ENCODE data around the gene TIMM8B. TPM values are rescaled to one million over a fixed set of nuclear protein-coding genes. Genes with fewer than 3 reads are reported as not detected.
"Not testable (repeated sequence)": the region's sequence is repeated elsewhere in the genome, so short reads cannot be mapped to it uniquely, and the experiment has no call there.

TIMM8B gene
- total RNA-seq, 1 donor from 2014 or later = 89.7 TPM

DNA sequence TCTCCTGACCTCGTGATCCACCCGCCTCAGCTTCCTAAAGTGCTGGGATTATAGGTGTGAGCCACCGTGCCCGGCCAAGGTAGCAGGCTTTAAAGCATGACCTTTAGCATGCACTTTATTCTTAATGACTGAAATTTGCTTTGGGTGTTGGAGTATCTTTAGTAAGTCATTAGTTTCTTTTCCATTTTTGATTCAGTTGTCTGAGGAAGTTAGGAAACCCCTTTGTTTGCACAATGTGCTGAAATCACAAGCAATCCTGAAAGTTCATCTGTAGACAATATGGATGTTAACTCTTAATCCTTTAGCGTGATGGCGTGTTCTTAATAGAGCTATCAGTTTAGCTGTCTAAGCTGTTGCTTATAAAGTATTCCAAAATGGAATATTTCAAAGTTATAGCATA lies 16.9 kb upstream of the TIMM8B start:
- Mint-ChIP-seq H3K4me1 (no peaks in the 10 kb centered on the region), H3K27me3 (no peaks in the 10 kb centered on the region), H3K36me3 (ENCODE audit: low read depth) (no peaks in the 10 kb centered on the region), H3K27ac (no peak overlapping the region), H3K4me3 (no peak overlapping the region), H3K9me3 (no peaks in the 10 kb centered on the region)
- intact Hi-C loops (cut with micrococcal nuclease) = no loop called here
- DNase-seq = no peak

DNA sequence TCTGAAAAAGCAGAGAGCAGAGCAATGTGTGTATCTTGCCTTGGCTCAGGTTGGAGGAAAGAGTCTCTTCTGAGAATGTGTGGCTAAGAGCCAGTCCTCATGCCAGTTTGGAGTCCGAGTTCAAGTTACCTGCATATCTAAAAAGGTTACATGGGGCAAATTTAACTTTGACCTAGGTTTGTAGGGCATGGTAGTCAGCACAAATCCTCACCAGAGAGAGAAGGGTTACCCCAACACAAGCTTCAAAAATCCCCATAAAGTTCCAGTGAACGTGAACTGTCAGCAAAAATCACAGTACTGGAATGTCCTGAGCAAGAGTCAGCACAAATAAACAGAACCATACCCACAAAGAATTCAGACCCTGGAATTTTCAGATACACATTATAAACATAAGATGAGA lies 13.9 kb upstream of the TIMM8B start:
- no peak overlapping the region for H3K27ac Mint-ChIP-seq
- DNase-seq = no peak
- intact Hi-C loops (cut with micrococcal nuclease) = no loop called here
- no peaks in the 10 kb centered on the region for H3K27me3 Mint-ChIP-seq
- no peaks in the 10 kb centered on the region for H3K9me3 Mint-ChIP-seq
- H3K4me1 Mint-ChIP-seq = no peaks in the 10 kb centered on the region
- H3K36me3 Mint-ChIP-seq (ENCODE audit: low read depth) = peaks cover 7% of the 10 kb centered on the region
- H3K4me3 Mint-ChIP-seq = no peak overlapping the region

DNA sequence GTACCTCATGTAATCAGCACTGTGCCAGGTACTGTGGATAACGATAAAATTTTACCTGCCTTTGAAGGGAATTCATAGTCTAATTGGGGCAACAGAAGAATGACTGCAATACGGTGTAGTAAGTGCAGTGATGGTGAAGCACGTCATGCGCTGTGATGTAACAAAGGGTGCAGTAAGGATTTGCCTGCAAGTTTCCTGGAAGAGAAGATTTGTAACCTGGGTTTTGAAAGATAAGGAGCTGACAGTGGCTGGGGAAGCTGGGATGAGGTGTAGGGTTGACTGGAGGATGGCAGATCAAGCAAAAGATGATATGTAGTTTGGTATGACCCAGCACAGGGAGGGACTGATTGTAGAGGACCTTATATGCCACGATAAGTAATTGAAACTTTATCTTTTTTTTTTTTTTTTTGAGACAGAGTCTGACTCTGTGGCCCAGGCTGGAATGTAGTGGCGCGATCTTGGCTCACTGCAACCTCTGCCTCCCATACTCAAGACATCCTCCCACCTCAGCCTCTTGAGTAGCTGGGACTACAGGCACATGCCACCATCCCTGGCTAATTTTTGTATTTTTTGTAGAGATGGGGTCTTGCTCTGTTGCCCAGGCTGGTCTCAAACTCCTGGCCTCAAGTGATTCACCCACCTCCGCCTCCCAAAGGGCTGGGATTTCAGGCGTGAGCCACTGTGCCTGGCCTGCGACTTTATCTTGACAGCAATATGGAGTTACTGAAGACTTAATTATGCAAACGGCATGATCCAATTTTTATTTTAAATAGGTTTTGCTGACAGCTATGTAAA lies 11.4 kb upstream of the TIMM8B start:
- Mint-ChIP-seq H3K27ac (no peak overlapping the region), H3K9me3 (no peaks in the 10 kb centered on the region), H3K36me3 (ENCODE audit: low read depth) (peaks cover 13% of the 10 kb centered on the region), H3K4me1 (no peaks in the 10 kb centered on the region), H3K4me3 (no peak overlapping the region), H3K27me3 (no peaks in the 10 kb centered on the region)
- no peak for DNase-seq
- intact Hi-C loops (cut with micrococcal nuclease) = no loop called here

DNA sequence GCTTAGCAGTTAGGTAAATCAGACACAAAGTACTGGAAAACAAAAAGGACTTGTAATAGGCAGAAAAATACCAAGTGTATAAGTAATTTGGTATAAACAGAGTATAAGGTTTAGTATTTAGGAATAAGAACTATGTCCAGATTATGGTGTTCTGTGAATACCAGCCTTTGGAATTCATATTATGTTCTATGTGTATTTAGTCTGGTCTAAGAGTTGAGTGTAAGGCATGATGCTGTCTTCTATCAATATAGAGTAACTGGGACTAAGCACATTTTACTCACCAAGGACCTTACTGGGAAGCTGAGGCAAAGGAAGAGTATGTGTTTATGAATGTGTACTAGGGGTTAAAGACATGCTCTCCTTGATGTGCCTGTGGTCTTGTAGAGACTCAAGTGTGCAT lies 9.6 kb upstream of the TIMM8B start:
- no peak overlapping the region for H3K4me3 Mint-ChIP-seq
- H3K9me3 Mint-ChIP-seq = no peaks in the 10 kb centered on the region
- H3K4me1 Mint-ChIP-seq = peaks cover 2% of the 10 kb centered on the region
- H3K27me3 Mint-ChIP-seq = no peaks in the 10 kb centered on the region
- DNase-seq = no peak
- peaks cover 27% of the 10 kb centered on the region for H3K36me3 Mint-ChIP-seq (ENCODE audit: low read depth)
- no peak overlapping the region for H3K27ac Mint-ChIP-seq
- intact Hi-C loops (cut with micrococcal nuclease) = no loop called here

DNA sequence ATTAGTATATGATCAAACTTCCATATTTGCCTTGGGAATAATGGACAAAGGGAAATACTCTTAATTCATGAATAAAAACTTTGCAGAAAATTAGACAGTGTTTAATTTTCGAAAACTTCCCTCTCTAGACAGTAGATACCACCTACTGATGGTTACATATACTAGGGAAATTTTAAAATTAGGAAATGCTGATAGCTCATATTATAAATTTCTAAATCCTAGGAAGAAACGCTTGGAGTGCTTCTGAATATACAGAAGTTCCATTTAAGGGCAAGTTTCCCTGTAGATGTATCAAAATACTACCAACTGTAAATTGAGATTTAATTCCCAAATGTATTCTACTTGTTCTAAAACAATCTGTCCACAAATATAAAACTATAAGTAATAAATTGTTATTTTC lies 8.7 kb upstream of the TIMM8B start:
- intact Hi-C loops (cut with micrococcal nuclease); DNase-seq; H3K4me3 Mint-ChIP-seq; H3K27ac Mint-ChIP-seq; H3K4me1 Mint-ChIP-seq; H3K9me3 Mint-ChIP-seq; H3K27me3 Mint-ChIP-seq: not testable (repeated sequence)
- peaks cover 36% of the 10 kb centered on the region for H3K36me3 Mint-ChIP-seq (ENCODE audit: low read depth)

DNA sequence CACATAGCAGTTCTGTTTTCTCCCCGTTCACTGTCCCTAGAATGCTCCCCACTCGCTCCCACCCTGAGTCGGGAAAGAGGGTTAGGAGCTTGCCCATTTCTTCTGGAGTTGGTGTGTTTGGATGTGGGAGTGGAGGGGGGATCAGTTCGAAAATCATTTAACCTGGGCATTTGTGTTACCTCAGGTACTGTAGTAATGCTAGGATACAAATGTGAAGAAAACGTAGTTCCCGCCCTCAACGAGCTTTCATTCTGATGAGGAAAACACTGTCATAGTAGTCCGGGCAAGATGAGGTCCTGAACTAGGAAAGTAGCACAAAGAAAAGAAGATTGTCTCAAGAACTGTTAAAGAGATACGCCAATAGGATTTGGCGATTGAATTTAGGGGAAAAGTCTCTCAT lies 656 bp upstream of the TIMM8B start:
- Mint-ChIP-seq H3K4me3 (peak overlapping the region; percentile 100), H3K4me1 (peaks cover 52% of the 10 kb centered on the region), H3K9me3 (peaks cover 4% of the 10 kb centered on the region), H3K36me3 (ENCODE audit: low read depth) (peaks cover 88% of the 10 kb centered on the region), H3K27me3 (peaks cover 2% of the 10 kb centered on the region), H3K27ac (peak overlapping the region; percentile 99)
- intact Hi-C loops (cut with micrococcal nuclease) = loop anchor here (2.0 to 5.0 kb wide), 3 partner anchors 60 to 1685 kb away; partner anchors contain the start of genes DLAT, SIK2 and ZW10
- DNase-seq = no peak

DNA sequence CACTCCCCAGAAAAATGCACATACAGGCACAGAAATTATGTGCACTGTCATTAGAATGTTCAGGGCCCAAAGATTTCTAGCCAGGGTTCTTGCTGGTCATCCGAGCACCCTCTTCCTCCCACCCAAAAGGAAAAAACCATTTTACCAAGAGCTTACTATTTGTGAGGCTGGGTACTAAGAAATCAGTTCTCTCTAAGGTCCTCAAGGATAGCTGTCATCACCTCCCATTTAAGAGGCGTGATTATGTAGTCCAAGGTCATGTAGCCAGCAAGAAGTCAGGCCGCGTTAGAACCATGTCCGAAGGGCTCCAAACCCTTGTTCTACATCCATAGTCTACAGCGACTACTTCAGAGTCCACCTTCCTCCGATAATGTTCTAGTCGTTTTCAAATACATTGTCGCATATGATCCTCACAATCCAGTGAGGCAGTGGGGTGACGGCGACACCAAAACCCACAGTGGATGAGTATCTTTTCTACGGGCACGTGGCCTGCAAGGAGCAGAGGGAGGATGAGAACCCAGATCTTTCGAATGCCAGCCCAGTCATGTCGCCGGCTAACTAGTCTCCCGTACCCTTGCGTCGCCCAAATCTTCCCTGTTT lies 634 bp downstream of the TIMM8B start:
- Mint-ChIP-seq H3K9me3 (peaks cover 4% of the 10 kb centered on the region), H3K4me3 (peak overlapping the region; percentile 100), H3K27ac (peak overlapping the region; percentile 99), H3K27me3 (peaks cover 2% of the 10 kb centered on the region), H3K36me3 (ENCODE audit: low read depth) (peaks cover 81% of the 10 kb centered on the region), H3K4me1 (peaks cover 48% of the 10 kb centered on the region)
- intact Hi-C loops (cut with micrococcal nuclease) = loop anchor here (1.0 to 5.0 kb wide), 7 partner anchors 12 to 1686 kb away; partner anchors contain the start of genes CFAP68, DLAT, FDXACB1 and NKAPD1
- DNase-seq = peak; percentile 82

DNA sequence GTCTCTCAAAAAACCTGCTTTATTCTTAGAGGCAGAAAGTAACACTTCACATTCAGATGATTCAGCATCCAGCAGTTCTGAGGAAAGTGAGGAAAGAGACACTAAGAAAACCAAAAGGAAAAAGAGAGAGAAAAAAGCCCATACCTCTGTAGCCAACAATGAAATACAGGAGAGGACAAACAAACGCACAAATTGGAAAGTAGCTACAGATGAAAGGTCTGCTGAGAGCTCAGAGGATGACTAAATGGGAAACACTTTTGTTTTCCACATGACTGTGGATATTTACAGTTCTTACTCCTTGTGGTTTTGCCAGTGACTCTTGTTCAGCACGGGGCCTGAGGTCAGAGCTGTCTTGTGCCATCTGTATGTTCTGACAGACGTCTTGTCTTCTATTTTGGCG lies 3.8 kb downstream of the TIMM8B start:
- peak overlapping the region; percentile 6 for H3K4me3 Mint-ChIP-seq
- peaks cover 4% of the 10 kb centered on the region for H3K9me3 Mint-ChIP-seq
- intact Hi-C loops (cut with micrococcal nuclease) = no loop called here
- peaks cover 2% of the 10 kb centered on the region for H3K27me3 Mint-ChIP-seq
- no peak for DNase-seq
- peak overlapping the region; percentile 67 for H3K27ac Mint-ChIP-seq
- H3K4me1 Mint-ChIP-seq = peaks cover 31% of the 10 kb centered on the region
- peaks cover 76% of the 10 kb centered on the region for H3K36me3 Mint-ChIP-seq (ENCODE audit: low read depth)

DNA sequence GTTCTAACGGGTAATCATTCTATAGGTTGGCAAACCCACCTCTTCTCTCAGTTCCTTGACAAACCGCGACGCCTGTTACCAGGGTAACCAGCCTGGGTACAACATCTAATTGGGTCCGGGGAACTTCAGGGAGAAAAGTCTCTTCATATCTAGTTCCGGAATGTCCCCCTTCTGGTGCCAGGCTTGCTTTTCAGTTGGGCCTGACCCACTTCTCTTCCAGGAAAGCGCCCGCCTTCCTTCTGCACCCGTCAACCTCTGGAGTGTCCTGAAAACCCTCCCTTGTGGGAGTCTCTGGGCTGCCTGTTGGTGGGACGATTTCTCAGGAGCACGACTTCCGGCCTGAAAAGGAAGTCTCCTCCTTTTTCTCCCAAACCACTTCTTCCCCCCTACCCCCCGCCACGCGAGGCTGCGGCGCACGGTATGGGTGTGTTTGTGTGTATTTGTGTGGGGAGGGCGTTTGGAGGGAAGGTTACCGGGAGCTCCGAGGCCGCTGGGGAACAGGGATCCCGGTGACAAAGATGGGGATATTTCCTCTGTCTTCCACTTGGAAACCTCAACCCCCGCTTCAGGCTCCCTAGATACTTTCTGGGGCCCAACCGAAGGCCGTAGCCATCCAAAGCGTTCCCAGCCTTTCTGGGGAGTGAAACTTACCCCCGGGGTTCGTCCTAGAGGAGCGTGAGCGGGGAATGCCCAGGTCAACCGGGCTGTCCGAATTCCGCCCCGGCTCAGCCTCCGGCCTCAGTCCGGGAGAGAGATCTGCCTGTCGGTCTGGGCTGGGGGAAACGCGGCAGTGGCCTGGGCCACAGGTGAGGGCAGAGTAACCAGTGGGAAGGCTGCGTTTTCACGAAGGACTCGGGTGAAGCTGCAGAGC lies 12.4 kb downstream of the TIMM8B start, which contains the start of the genes NKAPD1 and PIH1D2:
NKAPD1 (plus strand) TSS at position 359 of the 871 bp plus-strand sequence. CDS start 1,276 bp downstream, outside the sequence.
PIH1D2 (minus strand) TSS at position 77 of the 871 bp plus-strand sequence. CDS start 843 bp downstream, outside the sequence.
- H3K27ac Mint-ChIP-seq = peak within 1 kb of the TSS; percentile 96
- H3K4me1 Mint-ChIP-seq = peaks cover 29% of the 10 kb centered on the region
- peak; percentile 95 for DNase-seq
- H3K36me3 Mint-ChIP-seq (ENCODE audit: low read depth) = peaks cover 25% of the 10 kb centered on the region
- intact Hi-C loops (cut with micrococcal nuclease) = loop anchor here (1.0 to 5.0 kb wide), 6 partner anchors 12 to 472 kb away; partner anchors contain the start of genes CFAP68, DLAT, FDXACB1 and PPP2R1B
- peak within 1 kb of the TSS; percentile 95 for H3K4me3 Mint-ChIP-seq
- H3K9me3 Mint-ChIP-seq = no peaks in the 10 kb centered on the region
- peaks cover 4% of the 10 kb centered on the region for H3K27me3 Mint-ChIP-seq

DNA sequence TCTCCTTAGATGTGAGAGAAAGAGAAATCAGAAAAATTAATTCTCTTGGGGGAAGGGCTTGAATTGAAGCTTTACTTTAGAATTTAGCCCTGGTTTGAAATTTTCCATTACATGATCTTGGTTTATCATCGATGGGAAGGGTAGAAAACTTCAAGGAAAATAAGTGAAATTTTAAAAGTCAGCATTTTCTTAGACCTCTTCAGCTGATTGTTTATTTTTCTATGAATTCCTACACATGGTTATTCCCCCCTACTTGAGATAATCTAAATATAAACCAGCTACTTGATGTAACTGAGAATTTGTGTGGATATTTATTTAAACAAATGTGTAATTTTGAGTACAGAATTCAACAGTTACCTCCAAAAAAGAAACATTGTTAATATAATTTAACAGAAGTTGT lies 23.6 kb downstream of the TIMM8B start:
- H3K27ac Mint-ChIP-seq = no peak overlapping the region
- H3K27me3 Mint-ChIP-seq = no peaks in the 10 kb centered on the region
- no peaks in the 10 kb centered on the region for H3K4me1 Mint-ChIP-seq
- intact Hi-C loops (cut with micrococcal nuclease) = no loop called here
- no peak for DNase-seq
- H3K9me3 Mint-ChIP-seq = no peaks in the 10 kb centered on the region
- peaks cover 35% of the 10 kb centered on the region for H3K36me3 Mint-ChIP-seq (ENCODE audit: low read depth)
- H3K4me3 Mint-ChIP-seq = no peak overlapping the region

DNA sequence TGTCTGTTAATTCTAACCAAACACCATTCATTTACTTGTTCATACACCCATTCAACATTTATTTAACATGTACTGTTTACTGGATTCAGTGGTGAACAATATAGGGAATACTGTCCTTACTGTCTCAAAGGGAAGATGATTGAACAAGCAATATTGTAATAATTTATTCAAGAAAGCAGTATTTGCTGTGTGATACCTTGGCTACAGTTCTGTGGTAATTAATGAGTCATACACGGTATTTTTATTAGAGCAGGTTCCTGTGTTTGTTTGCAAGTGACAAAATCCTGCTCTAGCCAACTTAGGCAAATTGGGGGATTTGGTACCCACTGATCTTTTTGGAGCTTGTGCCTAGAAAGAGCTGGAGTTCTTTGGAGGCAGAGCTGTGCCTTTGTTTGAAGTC lies 28.5 kb downstream of the TIMM8B start:
- no peak for DNase-seq
- Mint-ChIP-seq H3K9me3 (no peaks in the 10 kb centered on the region), H3K4me1 (peaks cover 8% of the 10 kb centered on the region), H3K27me3 (no peaks in the 10 kb centered on the region), H3K36me3 (ENCODE audit: low read depth) (peaks cover 62% of the 10 kb centered on the region), H3K4me3 (no peak overlapping the region), H3K27ac (no peak overlapping the region)
- intact Hi-C loops (cut with micrococcal nuclease) = no loop called here

DNA sequence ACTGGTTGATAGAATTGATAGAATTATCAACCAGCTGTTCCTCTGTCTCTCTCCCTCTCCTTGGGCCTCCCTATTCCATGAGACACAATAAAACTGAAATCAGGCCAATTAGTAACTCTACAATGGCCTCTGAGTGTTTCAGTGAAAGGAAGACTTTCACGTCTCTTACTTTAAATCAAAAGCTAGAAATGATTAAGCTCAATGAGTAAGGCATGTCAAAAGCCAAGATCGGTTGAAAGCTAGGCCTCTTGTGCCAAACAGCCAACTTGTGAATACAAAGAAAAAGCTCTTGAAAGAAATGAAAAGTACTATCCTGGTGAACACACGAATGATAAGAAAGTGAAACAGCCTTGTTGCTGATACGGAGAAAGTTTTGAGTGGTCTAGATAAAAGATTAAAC lies 29.4 kb downstream of the TIMM8B start:
- Mint-ChIP-seq H3K4me1 (peaks cover 8% of the 10 kb centered on the region), H3K36me3 (ENCODE audit: low read depth) (peaks cover 64% of the 10 kb centered on the region), H3K27ac (peak overlapping the region; percentile 81), H3K4me3 (peak overlapping the region; percentile 6), H3K9me3 (no peaks in the 10 kb centered on the region), H3K27me3 (no peaks in the 10 kb centered on the region)
- DNase-seq = no peak
- intact Hi-C loops (cut with micrococcal nuclease) = no loop called here

DNA sequence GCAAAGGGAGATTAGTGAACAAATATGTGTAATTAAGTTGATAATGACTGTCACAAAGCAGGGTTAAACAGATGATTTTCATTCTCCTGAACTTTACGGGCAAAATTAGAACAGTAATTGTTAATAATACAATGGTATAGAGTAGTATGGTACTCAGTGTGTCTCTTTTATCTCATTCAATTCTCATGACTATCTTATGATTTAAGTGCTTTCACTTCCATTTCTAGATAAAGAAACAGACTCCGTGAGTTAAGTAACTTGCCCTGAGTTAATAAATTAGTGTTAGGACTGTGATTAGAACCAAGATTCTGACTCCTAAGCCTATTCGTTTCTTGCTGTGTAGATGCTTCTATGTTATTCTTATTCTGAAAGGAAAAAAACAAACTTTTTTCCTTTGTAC lies 34.8 kb downstream of the TIMM8B start:
- Mint-ChIP-seq H3K4me3 (no peak overlapping the region), H3K27ac (no peak overlapping the region), H3K9me3 (no peaks in the 10 kb centered on the region), H3K4me1 (peaks cover 4% of the 10 kb centered on the region), H3K27me3 (no peaks in the 10 kb centered on the region), H3K36me3 (ENCODE audit: low read depth) (peaks cover 74% of the 10 kb centered on the region)
- no peak for DNase-seq
- intact Hi-C loops (cut with micrococcal nuclease) = no loop called here
